PC-3 (cell line): Measurements from ENCODE around the gene ST8SIA2.

Experiments
- CTCF ChIP-seq: fragments of 300-600 bp; sonication (generic); conservative IDR thresholded peaks from 2 replicates; pipeline ENCODE4 v1.5.1; 2017; ENCODE audit warnings: antibody characterized with exemption, low read depth, mild to moderate bottlenecking, low read length
- EZH2 ChIP-seq: fragments of 300-600 bp; sonication (generic); IDR thresholded peaks from one replicate; pipeline ENCODE4 v1.6.1; 2017; ENCODE audit warnings: antibody characterized with exemption, mild to moderate bottlenecking, low read length; ENCODE audit not compliant: unreplicated experiment

GRCh38 chr15:92502336-92502735 is 108.7 kb downstream of the ST8SIA2 start:
- no peak for TF ChIP-seq CTCF
- TF ChIP-seq EZH2 = no peak
